HG03354 (cell line): ENCODE results near the gene CEP44.
"Not testable (repeated sequence)": the region's sequence is repeated elsewhere in the genome, so short reads cannot be mapped to it uniquely, and the experiment has no call there.

ENCODE experiments used
- ATAC-seq: cut with Tn5 transposase; IDR thresholded peaks from one replicate; pipeline ENCODE4 v1.9.1; 2021; ENCODE audit warnings: mild to moderate bottlenecking; ENCODE audit not compliant: unreplicated experiment, poor library complexity, severe bottlenecking

CEP44 gene

GRCh38 chr4:174377613-174378012 is 93.9 kb downstream of the CEP44 start:
- ATAC-seq, result no peak

DNA sequence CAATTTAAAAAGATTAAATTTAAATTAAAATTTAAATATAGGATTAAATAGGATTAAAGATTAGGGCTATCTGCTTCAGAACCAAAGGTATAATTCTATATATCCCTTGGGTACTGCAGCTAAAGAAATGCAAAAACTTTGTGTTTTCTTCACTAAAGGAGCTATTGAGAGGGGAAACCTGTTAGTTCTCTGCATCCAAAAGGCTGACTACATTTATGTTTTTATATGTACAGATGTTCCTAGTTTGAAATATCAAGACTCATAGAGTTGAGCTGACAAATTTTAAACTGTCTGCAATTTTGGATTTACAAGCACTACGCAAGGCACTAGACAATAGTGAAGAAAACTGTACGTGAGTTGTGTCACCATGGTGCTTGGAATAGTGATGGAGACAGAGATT is 95.2 kb downstream of the CEP44 start:
- ATAC-seq, result no peak

GRCh38 chr4:174380206-174380605 is 96.5 kb downstream of the CEP44 start:
- not testable (repeated sequence) for ATAC-seq

DNA sequence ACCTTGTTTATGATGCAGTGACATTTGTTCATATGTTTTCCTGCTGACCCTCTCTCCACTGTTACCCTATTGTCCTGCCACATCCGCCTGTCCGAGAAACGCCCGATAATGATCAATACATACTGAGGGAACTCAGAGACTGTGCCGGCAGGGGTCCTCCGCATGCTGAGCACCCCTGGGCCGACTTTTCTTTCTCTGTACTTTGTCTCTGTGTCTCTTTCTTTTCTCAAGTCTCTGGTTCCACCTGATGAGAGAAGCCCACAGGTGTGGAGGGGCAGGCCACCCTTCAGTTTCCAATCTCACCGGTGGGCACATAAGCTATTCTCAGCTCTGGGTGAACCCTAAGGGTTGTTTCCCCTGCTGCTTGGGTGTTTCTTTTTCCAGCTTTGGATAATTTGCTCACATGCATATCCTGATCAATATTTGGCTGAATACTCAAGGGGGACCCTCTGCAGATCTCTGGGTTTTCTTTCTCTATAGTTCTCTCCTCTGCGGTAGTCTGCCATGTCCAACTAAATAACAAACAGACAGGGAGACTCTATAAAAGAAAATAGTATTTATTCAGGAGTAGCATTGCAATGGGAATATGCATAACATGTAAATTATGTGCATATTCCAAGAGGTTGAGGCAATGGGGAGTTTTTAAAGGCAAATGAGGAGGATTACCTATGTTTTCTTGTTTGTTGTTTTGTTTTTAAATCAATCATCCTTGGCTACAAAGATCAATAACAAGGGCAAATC is 97.2 kb downstream of the CEP44 start:
- ATAC-seq, result no peak

GRCh38 chr4:174381440-174381800 is 97.7 kb downstream of the CEP44 start:
- ATAC-seq, result no peak
